ENCODE data around the gene GOLM1.

Gene GOLM1

DNA sequence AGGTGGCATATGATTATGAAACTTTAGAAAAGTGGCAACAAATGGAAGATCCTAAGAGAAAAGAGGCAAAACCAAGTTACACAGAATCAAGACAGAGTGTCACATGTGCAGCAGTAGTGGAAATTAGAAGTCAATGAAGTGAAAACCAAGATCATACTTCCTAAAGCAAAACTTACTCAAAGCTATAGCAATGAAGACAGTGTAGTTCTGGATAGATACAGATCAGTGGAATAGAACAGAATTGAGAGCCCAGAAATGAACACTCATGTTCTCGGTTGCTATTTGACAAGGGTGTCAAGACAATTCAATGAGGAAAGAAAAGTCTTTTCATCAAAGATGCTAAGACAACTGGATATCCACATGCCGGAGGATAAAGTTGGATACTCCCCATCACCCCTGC lies 114.9 kb downstream of the GOLM1 start:
- DNase-seq (ENCODE audit: low read depth in 2 of 2) = no peak

- DNase-seq (ENCODE audit: low read depth in 2 of 2) = no peak
These were observed 118.0 kb downstream of the GOLM1 start for GRCh38 chr9:85981369-85981768.

GRCh38 chr9:85978496-85978895 lies 120.9 kb downstream of the GOLM1 start:
- no peak for DNase-seq (ENCODE audit: low read depth in 2 of 2)
